IPS-NIHi7 (cell line): ENCODE results near the gene MAPKAPK5.
"Not testable (repeated sequence)": the region's sequence is repeated elsewhere in the genome, so short reads cannot be mapped to it uniquely, and the experiment has no call there.

Source experiments
- DNase-seq: peaks from one replicate; pipeline ENCODE4 v3.0.0; 2012; ENCODE audit warnings: mixed read lengths; ENCODE audit errors: extremely low spot score

The MAPKAPK5 gene

DNA sequence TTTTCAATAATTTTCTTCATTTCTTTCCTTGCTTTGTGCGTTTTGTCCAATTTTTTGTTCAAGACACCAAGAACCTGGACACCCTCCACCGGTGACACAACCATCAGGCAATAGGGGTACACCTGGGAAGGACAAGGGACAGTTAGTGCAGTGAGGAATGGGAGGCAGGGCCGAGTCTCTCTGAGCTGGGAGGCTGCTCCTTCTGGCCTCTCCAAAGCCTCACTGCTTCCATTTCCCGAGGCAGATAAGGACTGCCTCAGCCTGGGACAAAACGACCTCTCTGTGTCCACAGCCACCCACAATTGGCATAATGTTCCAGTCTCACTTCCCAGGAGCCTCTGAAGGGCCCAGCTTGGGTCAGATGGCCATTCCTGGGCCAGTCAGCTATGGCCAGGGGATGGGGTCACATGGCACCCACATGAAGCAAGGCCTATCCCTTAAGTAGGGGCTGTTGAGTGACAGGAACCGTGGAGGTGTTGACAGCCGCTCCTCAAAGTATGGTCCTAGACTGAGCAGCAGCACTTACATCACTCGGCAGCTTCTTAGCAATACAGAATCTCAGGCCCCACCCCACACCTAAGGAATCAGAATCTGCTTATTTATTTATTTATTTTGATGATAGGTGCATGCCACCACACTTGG, 13.6 kb upstream of the MAPKAPK5 start:
- no peak for DNase-seq

DNA sequence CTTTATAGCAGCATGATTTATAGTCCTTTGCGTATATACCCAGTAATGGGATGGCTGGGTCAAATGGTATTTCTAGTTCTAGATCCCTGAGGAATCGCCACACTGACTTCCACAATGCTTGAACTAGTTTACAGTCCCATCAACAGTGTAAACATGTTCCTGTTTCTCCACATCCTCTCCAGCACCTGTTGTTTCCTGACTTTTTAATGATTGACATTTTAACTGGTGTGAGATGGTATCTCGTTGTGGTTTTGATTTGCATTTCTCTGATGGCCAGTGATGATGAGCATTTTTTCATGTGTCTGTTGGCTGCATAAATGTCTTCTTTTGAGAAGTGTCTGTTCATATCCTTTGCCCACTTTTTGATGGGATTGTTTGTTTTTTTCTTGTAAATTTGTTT, 12.4 kb upstream of the MAPKAPK5 start:
- not testable (repeated sequence) for DNase-seq

DNA sequence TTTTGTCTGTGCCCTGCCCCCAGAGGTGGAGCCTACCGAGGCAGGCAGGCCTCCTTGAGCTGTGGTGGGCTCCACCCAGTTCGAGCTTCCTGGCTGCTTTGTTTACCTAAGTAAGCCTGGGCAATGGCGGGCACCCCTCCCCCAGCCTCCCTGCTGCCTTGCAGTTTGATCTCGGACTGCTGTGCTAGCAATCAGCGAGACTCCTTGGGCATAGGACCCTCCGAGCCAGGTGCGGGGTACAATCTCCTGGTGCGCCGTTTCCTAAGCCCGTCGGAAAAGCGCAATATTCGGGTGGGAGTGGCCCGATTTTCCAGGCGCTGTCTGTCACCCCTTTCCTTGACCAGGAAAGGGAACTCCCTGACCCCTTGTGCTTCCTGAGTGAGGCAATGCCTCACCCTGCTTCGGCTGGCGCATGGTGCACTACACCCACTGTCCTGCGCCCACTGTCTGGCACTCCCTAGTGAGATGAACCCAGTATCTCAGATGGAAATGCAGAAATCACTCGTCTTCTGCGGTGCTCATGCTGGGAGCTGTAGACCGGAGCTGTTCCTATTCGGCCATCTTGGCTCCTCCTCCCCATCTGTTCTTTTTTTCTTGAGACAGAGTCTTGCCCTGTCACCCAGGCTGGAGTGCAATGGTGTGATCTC, 7.2 kb upstream of the MAPKAPK5 start:
- DNase-seq, result not testable (repeated sequence)

DNA sequence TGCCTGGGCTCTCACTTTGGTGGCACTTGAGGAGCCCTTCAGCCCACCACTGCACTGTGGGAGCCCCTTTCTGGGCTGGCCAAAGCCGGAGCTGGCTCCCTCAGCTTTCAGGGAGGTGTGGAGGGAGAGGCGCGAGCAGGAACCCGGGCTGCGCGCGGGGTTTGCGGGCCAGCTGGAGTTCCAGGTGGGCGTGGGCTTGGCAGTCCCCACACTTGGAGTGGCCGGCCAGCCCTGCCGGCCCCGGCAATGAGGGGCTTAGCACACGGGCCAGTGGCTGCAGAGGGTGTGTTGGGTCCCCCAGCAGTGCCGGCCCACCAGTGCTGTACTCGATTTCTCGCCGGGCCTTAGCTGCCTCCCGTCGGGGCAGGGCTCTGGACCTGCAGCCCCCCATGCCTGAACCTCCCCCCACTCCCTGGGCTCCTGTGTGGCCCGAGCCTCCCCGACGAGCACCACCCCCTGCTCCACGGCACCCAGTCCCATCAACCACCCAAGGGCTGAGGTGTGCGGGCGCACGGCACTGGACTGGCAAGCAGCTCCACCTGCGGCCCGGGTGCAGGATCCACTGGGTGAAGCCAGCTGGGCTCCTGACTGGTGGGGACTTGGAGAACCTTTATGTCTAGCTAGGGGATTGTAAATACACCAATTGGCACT, 6.4 kb upstream of the MAPKAPK5 start:
- not testable (repeated sequence) for DNase-seq

DNA sequence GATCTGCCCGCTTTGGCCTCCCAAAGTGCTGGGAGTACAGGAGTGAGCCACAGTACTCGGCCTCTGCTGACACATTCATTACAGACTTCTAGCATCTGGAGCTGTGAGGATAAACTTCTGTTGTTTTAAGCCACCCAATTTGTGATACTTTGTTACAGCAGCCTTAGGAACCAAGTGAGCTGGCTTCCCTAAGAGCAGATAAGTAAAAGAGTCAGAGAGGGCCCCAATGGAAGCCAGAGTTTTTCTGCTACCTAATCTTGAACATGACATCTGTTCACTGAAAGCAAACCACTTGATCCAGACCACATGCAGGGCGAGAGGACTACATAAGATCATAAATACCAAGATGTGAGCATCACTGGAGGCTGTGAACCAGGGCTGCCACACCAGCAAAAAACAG, 3.7 kb upstream of the MAPKAPK5 start:
- no peak for DNase-seq

DNA sequence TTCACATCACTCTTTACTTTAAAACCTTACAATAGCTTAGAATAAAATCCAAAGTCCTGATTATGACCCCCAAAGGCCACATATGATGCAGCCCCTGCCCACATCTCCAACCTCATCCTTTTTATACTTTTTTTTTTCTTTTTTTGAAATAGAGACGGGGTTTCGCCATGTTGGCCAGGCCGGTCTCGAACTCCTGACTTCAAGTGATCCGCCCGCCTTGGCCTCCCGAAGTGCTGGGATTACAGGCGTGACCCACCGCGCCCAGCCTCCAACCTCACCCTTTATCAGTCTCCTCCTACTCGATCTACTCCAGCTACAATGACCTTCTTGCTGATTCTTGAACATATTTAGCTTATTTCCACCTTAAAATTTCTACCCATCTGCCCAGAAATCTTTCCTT, 1.2 kb upstream of the MAPKAPK5 start:
- no peak for DNase-seq

DNA sequence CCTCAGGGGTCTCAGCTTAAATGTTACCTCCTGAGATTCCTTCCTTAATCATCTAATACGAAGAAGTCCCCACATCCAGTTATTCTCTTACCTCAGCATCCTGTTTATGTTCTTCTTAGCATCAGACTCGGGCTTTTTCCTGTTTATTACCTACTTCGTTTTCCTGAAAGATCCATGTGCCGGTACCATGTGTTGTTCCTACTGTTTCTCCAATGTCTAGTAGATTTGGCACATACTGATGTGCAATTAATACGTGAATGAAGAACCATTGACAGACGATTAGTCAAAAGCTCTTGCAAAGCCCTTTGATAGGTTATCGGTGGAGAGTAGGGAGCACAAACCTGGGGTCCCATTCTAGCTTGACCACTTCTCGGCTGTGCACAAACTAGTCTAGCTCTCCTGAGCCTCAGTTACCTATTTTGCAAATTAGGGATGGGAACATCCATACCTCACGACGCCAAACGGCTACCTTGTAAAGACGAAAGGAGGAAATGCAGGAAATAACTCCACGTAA, 735 bp upstream of the MAPKAPK5 start:
- DNase-seq, result no peak

DNA sequence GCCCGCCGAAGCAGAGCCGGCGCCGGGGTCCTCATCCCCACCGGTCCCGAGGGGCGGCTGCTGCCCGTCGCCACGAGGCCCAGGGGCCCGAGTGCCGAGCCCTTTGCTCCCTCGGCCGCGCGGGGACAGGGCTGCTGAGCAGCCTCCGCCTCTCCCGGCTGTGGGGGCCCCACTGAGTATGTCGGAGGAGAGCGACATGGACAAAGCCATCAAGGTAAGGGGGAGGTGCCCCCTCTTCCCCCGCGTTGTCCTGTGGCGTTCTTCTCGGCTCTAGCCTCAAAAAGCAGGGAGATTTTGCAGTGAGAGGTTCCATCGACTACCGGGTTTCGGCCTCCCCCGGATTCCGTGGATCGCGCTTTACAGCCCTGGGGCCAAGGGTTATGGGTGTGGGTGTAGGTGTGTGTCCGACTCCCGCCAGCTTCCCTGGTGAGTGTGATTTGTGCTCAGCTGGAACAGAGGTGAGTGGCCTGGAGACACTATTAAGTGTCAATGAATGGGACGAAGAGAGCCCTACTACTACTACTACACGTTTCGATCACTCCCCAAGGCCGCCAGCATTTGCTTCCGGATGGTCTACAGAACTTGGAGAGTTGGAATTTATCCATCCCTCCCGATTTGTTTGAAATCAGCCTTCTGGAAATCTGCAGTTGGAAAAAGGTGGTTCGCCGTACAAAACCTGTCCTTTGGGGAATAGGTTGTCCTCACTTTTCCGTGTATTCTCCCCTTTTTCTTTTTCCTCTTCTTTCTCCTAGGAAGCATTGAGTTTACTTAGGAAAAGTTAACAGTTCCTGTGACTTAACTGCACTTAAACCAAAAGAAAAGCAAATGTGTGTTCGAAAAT, 748 bp downstream of the MAPKAPK5 start:
- peak; percentile 31 for DNase-seq

DNA sequence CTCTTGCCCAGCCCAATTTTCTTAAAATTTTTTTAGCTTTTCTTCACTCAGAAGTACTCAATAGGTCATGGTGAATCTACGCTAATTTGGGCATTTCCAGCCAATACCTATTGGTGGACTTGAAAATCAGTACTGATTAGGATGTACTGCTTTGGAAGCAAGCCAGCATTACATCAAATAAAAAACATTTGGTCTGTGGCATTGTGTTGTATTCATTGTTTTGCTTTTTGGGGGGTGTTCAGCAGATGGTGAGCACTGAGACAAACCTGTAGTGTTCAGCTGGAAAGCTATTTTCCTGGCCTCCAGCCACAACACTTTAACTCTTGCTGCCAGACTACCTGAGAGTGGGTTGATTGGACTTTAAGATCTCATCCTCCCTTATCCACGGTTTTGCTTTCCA, 4.0 kb downstream of the MAPKAPK5 start:
- no peak for DNase-seq

DNA sequence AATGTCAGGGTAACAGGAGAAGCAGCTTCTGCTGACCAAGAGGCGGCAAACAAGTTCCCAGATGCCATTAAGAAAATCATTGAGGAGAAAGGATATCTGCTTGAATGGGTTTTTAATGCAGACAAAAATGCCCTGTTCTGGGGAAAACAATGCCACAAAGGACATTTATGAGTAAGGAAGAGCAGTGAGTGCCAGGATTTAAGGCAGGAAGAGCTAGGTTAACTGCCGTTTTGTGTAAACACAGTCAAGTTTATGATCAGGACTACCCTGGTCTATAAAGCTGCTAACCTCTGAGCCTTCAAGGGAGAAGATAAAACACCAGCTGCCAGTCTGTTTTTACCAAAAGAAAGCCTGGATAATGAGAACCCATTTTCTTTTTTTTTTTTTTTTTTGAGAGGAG, 8.5 kb downstream of the MAPKAPK5 start:
- no peak for DNase-seq

DNA sequence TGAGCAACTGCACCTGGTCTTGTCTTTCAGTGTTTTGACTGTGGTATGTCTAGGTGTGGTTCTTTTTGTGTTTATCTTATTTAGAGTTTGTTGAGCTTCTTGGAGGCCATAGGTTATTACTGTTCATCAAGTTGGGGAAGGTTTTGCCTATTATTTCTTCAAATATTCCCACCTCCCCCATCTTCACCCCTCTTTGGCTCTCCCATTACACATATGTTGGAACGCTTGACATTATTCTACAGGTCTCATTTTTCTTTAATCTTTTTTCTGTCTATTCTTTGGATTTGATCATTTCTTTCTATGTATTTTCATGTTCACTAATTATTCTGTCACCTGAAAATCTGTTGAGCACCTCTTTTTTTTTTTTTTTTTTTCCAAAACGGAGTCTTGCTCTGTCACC, 16.2 kb downstream of the MAPKAPK5 start:
- no peak for DNase-seq

DNA sequence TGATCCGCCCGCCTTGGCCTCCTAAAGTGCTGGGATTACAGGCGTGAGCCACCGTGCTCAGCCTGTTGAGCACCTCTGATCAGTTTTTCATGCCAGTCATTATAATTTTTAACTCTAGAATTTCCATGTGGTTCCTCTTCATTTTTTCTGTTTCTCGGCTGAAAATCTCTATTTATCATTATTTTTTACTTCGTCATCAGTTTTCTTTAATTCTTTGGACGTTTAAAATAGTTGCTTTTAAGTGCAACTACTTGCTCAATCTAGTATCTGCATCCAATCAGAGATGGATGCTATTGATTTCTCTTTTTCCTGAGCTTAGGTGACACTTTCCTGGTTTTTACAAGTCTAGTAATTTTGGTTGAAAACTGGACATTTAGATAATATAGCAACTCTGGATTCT, 16.8 kb downstream of the MAPKAPK5 start:
- no peak for DNase-seq

DNA sequence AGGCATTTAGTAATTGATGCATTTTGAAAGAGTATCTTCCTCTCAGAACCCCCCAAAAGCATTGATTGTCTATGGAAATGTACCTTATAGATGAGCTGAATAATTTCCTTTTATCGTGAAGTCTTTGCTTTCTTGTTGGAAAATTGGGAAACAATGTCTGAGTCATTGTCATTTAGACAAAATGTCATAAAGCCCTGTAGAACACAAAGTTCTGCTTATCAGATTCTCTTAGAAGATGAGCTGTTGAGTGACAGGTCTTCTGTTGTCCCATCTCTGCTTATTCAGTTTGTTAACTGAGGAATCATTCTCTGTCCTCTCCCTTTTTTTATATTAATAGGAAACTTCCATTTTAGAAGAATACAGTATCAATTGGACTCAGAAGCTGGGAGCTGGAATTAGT, 22.9 kb downstream of the MAPKAPK5 start:
- DNase-seq, result no peak

DNA sequence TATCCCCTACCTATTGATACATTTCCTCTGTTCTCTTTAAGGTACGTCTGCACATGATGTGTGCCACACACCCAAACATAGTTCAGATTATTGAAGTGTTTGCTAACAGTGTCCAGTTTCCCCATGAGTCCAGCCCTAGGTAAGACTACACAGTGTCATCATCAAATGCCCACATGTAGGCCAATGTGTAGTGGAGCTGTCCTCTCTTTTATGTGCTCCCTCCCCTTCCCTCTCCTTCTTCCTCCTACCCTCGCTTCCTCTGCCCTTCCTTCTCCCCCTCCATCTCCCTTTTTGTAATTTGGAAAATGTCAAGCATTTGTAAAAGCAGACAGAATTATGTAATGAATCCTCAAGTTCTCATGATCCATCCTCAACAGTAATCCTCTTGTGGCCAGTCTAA, 25.5 kb downstream of the MAPKAPK5 start:
- DNase-seq, result no peak

DNA sequence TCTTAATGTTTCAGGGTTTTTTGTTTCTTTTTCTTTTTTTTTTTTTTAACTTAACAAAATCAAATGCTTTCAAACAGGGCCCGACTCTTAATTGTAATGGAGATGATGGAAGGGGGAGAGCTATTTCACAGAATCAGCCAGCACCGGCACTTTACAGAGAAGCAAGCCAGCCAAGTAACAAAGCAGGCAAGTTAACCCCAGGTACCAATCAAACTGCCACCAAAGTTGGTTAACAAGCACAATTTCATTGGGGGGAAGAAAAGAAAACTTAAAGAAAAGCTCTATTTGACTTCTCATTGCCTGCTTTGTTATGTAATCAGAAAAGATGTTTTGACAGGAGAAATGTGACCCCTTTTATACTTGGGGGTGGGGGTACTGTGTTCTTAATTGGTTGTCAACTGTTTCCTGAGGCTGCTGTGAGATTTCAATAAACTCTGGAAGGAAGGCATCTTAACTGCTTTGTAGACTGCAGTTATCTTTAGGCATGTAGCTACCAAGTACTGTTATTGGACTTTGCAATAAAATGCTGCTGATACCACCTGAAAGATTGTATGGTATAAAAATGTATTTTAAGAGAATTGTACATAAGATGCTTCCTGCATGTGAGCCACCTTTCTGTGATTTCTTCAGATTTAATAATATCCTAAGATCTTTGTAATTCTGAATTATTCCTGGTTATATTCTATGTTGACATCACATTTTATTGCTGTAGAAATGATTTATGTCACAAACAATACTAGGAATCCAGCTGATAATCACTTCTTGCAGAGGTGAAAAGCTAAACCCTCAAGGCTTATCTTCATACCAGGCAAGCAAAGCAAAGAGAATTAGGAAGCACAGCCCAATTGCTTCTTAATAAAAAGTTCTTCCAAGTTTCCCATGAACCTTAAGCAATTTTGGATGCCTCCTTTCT, 26.9 kb downstream of the MAPKAPK5 start:
- DNase-seq, result peak; percentile 54

DNA sequence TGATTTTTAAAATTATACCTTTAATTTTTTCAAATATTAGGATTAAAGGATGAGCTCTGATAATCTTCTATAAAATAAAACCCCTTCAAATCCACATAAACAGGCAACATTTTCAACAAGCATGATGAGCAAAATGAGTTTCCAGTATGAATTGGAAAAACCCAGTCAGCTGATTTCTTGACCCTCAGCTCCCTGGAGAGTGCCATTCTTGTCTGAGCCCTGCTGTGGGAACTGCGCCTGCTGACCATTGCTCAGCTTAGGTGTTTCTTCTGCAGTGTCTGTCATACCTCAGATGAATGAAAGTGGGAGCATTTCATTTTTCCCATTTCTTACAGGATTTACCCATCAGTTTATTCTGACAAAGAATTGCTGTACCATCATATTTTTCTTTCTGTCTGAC, 27.6 kb downstream of the MAPKAPK5 start:
- DNase-seq, result no peak

DNA sequence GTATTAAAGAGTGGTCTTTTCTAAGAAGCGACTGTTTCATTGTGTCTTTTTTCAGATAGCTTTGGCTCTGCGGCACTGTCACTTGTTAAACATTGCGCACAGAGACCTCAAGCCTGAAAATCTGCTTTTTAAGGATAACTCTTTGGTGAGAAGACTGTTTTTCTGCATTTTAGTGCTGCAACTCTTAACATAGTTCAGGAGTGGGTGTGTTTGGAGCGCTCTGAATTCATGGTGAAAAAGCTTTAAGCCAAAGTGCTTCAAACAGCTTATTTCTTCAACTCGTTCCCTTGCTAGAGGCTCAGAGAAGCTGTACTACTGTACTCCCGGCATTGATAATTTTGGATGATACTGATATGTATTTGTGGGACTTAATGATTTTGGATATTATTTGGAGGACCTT, 28.2 kb downstream of the MAPKAPK5 start:
- no peak for DNase-seq

DNA sequence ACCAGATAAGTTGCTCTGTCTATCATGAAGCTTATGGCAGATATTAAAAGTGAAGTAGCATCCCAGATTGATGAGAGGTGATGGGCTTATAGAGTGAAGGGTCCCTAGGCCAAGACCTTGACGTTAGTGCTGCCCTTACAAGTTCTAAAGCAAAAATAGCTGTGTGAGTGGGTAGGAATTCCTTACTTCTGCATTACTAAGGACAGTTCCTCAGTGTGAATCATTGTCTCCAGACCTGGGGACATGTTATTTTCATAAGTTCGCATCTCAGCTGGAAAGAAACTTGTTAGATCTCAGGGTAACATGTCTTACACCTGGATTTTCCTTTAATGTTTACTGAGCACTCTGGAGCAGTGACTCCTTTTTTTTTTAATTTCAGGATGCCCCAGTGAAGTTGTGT, 28.7 kb downstream of the MAPKAPK5 start:
- no peak for DNase-seq

DNA sequence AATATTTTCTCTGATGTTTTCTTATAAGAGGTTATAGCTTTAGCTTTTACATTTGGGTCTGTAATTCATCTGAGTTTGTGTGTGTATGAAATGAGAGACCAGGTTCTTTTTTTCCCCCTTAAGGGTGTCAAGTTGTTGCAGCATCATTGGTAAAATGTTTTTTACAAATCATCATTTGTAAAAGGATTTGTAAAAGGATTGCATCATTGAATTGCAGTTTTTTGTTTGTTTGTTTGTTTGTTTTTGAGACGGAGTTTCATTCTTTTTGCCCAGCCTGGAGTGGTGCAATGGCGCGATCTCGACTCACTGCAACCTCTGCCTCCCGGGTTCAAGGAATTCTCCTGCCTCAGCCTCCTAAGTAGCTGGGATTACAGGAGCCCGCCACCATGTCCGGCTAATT, 31.1 kb downstream of the MAPKAPK5 start:
- DNase-seq, result no peak

DNA sequence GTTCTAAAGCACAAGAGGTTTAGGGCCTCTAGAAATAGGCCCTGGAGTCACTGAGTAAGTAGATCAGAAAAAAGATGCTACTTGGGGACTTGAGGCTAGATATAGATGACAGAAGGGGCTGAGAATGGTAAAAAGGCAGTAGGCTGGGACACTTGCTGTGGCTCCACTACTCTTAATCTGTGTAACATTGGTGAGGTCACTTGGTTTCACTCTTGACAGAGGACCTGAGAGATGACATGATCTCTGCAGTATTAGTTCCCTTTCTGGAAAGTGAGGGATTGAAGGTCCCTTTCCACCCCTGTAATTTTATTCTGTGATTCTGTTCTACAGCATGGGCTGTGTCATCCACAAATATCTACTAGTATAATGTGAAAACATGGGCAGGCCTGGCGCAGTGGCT, 39.7 kb downstream of the MAPKAPK5 start:
- no peak for DNase-seq
